GM12801 (cell line): ENCODE data around the gene SBK2.

Experiments
- CTCF ChIP-seq: IDR thresholded peaks from one replicate; pipeline ENCODE4 v1.5.1; 2011; ENCODE audit warnings: control low read depth; ENCODE audit not compliant: insufficient read length; ENCODE audit errors: extremely low read depth

Gene SBK2

DNA sequence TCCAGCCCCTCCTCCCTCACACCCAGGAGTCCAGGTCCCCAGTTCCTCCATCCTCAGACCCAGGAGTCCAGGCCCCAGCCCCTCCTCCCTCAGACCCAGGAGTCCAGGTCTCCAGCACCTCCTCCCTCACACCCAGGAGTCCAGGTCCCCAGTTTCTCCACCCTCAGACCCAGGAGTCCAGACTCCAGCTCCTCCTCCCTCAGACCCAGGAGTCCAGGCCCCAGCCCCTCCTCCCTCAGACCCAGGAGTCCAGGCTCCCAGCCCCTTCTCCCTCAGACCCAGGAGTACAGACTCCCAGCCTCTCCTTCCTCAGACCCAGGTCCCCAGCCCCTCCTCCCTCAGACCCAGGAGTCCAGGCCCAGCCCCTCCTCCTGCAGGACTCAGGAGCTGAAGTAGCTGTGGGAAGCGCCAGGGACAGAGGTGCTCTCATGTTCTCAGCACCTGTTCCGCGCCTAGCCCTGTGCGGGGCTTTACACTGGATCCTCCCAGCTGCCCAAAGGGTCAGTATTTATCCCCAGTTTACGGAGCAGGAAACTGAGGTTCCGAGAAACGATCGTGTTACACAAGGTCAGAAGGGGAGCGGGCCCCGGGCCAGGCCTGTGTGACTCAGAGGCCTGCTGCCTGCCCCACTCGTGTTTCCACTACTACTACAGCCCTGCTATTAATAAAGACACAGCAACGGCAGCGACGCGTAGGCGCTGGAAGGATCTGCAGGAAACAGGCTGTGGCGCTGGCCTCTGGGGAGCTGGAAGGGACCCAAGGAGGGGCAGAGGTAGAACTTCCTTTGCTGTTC, 10.1 kb upstream of the SBK2 start:
- TF ChIP-seq CTCF, result no peak

- TF ChIP-seq CTCF, result no peak
Observed at GRCh38 chr19:55546011-55546410, 9.1 kb upstream of the SBK2 start.

DNA sequence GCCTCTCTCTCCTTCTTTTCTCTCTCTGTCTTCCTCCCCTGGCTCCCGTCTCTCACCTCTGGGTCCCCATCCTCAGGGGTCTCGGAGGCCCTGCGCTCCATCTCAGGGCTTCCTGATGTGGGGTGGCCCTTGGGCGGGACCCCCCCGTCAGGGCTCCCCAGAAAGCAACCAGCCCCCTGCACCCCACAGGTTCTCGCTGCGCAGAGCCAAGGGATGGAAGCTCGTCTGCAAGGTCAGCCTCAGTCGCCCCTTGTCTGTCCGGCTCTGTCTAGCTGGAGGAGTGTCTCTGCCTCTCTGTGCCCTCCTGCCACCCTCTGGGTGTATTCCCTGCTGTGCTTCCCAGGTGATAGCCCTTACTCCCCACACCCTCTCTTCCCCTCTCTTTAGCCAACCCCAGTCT, 8.5 kb upstream of the SBK2 start, which contains the start of gene SBK3:
TSS of gene SBK3 (minus strand) at position 101 of the 400 bp plus-strand sequence. CDS start at position 101, 0 bp downstream.
- TF ChIP-seq CTCF, result no peak

- TF ChIP-seq CTCF, result no peak
Observed at GRCh38 chr19:55544776-55545439, 8.0 kb upstream of the SBK2 start.

- no peak for TF ChIP-seq CTCF
Observed at GRCh38 chr19:55544014-55544413, 7.1 kb upstream of the SBK2 start.

DNA sequence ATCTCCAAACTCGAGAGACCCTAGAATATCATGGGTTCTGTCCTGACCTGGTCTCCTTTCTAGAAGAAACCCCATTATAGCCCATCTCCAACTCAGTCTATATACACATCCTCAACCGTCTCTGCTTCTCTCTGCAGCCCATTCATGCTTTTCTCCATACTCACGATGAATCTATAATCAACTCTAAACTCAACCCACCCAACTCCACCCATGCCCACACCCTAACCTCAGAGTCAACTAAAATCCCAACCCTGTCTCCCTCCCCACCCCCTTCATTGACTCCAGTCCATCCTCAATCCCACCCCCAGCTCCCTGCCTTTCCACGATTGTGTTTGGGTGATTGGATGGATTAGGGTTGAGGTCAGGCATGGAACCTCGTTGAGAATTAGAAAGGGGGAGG, 6.6 kb upstream of the SBK2 start:
- no peak for TF ChIP-seq CTCF

- TF ChIP-seq CTCF, result no peak
Observed at GRCh38 chr19:55542292-55542855, 5.4 kb upstream of the SBK2 start.
